Stimulated activated CD4-positive, alpha-beta T cell treated with anti-CD3 and anti-CD28 coated beads, Interleukin-4, amount 100 ng/mL, for 48 hours (primary cell): ENCODE data around the gene PAK3.

Experiments used
- DNase-seq, 2 donors: peaks; one replicate each; pipeline ENCODE4 v3.0.0-alpha.2; 2020; ENCODE audit warnings: low read depth in 2 of 2

Gene PAK3

DNA sequence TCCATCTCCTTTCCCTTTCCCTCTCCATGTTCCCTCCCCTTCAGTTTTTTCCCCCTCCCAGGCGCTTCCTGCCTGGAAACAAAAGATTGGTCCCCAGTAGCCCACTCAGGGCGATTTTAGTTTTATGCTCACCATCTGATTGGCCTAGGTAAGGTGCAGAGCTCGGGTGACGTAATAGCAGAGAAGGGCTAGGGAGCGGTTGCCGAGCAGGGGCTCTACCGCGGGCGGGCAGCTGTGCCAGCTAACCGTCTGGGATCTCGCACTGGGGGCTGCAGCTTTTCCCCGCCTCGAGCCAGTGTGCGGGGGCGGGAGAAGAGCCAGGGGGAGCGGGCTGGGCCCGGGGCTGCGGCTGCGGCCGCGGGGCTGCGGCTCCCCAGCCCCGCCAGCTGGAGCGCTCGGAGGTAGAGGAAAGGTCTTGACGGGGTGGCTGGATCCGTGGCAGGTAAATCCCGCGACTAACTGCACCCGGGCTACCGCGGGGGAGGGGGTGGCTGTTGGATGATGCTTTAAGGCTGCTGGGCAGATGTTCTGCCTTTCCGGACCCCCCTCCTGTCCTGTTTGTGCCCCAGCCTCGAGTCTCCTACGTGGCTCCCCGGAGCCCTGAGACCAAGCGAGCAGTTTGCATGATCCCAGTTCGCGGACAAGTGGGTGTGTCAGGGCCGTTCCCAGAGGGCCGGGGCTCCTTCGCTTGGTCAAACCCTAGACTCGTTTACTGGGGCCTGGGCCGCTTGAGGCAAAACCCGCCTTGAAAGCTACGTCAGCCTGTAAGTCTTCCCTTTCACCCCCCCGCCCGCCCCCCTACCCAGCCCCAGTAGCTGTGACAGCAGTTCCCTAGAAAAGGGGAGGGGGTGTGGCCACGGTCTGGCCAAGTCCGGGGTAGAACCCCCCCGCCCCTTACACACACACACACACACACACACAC lies at the start of gene PAK3:
PAK3 (plus strand) TSS at position 218 of the 922 bp plus-strand sequence. CDS start 26,913 bp downstream, outside the sequence.
- DNase-seq = no peak

- no peak for DNase-seq
These were observed 48.4 kb upstream of the PAK3 start for GRCh38 chrX:111047575-111047974.

GRCh38 chrX:111052478-111052877 lies 43.5 kb upstream of the PAK3 start:
- DNase-seq = no peak

GRCh38 chrX:111071542-111072277 lies 24.3 kb upstream of the PAK3 start:
- DNase-seq = no peak

GRCh38 chrX:111083081-111083480 lies 12.9 kb upstream of the PAK3 start:
- DNase-seq = no peak

DNA sequence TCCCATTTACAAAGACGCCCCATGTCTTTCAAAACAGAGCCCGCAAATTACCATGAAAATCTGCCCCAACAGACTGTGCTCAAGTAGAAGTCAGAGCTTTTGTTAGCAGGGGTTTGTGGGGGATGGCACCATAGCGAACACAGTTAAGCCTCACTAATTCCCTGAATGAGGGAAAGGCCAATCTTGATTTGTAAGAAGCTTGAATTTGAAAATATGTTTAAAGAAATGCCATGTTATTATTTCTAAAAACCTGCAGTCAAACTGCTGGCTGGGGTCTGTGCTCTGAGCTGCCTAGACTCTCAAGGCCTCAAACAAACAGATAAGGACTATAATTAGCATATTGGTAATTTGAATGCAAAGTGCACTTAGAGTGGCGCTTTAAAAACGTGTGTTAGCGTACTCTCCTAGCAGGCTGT lies 9.4 kb upstream of the PAK3 start:
- no peak for DNase-seq

GRCh38 chrX:111088628-111089027 lies 7.4 kb upstream of the PAK3 start:
- DNase-seq = no peak

DNA sequence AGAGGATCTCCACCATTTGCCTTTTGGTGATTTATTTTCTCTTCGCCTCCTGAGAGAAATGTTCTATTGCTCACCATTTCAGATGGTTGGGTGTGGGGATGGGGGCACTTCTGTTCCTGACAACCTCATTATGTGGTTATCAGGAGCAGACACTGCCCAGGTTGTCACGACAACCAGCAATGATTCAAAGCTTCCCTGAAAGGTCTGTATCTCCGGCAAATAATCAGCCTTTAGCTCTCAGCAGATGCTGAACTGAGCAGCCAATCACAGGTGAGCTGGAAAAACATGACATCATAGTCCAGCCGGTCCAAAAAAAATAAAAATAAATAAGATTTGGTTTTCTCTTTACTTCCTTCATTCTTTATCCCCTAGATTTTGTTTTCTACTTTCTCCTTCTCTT lies 5.5 kb upstream of the PAK3 start:
- DNase-seq = no peak

GRCh38 chrX:111098874-111099273 lies 2.9 kb downstream of the PAK3 start:
- peak; percentile 48 to 51 for DNase-seq

DNA sequence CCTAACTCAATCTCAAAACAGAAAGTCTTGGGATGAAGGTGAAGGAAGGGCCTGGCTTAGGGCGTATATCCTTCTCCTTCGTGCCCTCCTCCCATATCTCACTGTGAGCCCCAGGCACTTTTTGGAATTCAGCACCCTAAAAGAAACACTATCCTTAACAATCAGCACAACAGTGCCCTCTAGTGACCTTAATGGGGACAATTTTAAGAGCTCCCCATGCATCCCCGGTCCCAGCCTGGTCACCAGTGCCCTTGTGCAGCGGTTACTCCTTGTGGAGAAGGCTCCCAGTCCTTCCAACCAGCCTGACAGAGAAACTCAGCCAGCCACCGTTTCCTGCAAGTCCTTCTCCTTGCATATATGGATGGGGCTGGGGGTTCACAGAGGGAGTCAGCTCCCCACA lies 4.2 kb downstream of the PAK3 start:
- no peak for DNase-seq

- DNase-seq = no peak
These were observed 5.6 kb downstream of the PAK3 start for GRCh38 chrX:111101580-111101979.

GRCh38 chrX:111102636-111103035 lies 6.6 kb downstream of the PAK3 start:
- DNase-seq = no peak

GRCh38 chrX:111103246-111103645 lies 7.3 kb downstream of the PAK3 start:
- DNase-seq = no peak

GRCh38 chrX:111110098-111110775 lies 14.2 kb downstream of the PAK3 start:
- no peak for DNase-seq

GRCh38 chrX:111114806-111115205 lies 18.8 kb downstream of the PAK3 start:
- DNase-seq = no peak

GRCh38 chrX:111116666-111117065 lies 20.7 kb downstream of the PAK3 start:
- DNase-seq = no peak

DNA sequence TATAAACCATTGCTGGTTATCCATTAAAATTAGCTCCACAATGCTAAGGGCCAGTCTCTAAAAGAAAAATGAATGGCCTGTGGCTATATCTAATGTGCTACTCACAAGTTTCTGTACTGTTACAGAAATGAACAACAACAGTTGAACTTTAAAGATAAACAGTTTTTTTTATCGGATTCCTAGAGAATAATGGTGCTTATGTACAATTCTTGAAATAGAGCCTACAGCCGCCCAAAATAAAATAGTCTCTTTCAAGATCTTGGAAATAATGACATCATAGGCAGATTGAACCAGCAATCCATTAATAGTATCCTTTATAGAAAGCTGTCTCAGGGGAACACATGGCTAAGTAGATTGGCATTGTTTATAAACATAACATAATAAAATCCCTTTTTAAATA lies 23.4 kb downstream of the PAK3 start:
- no peak for DNase-seq

GRCh38 chrX:111123125-111123524 lies 27.1 kb downstream of the PAK3 start:
- no peak for DNase-seq

DNA sequence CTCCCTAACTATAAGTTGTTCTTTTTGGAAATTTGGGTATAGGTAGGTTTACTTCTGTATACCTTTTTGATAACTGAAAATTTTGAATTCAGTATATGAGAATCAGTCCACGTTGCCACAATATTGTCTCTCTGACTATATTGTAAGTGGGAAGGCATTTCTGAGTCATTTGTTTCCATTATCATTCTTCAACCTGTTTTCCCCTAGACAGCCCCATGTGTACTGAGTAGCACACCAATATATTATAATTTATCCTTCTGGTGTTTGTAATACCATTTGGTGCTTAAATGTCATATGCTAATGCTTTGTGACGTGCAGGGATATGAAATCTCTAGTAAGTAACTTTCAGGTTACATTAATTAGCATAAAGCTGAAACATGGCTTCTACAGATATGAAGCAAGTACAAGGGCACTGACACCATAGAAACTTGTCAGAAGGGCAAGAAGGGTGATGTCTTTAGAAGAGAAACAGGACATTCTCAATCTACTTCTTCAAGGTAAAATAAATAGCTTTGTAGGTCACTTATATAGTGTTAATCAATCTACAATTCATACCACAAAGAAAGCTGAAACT lies 27.7 kb downstream of the PAK3 start:
- DNase-seq = no peak

DNA sequence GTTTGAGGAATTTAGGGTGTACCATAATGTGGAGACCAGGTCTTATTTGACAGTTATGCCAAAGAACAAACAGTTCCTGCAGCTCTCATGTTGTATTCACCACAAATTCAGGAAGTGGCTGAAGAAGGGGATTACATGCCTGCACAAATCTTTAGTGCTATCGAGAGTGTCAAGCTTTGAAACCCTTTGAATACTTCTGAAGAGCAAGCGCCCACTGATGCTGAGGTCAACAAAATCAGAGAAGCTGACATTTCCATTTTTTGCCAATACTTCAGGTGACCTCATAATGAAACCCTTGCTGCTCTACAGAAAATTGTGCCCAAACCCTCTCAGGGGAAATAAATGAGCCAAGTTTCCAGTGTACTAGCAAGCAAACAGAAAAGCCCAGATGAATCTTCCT lies 28.4 kb downstream of the PAK3 start:
- no peak for DNase-seq

DNA sequence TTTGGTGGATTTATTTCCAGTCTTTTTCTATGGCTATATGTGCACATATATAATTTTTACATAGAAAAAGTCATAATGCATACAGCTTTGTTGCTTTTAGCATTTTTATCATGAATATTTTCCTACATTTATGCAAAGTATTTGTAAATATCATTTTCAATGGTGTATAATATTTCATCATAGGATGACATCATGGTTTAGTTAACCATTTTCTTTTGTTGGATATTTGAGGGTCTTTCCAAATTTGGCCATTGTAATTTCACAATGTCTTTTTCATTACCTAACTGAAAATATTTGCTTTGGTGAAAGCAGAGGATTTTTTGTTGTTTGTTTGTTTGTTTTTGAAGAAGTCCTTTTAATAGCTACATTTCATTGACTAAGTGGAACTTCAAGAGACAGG lies 31.0 kb downstream of the PAK3 start:
- DNase-seq = no peak

- no peak for DNase-seq
These were observed 33.9 kb downstream of the PAK3 start for GRCh38 chrX:111129921-111130320.
